ENCODE data around the gene RWDD3.

RWDD3 gene

GRCh38 chr1:95216292-95216990 lies 17.6 kb upstream of the RWDD3 start:
- DNase-seq (ENCODE audit: low read depth): no peak
- H3K4me3 ChIP-seq (ENCODE audit: low read length): no peak overlapping the region
- no peak for TF ChIP-seq CTCF (IDR thresholded peaks at IDR 0.05; ENCODE audit: insufficient read depth, low read depth, low read length, missing control alignments)

- no peak overlapping the region for H3K4me3 ChIP-seq (ENCODE audit: low read length)
- DNase-seq (ENCODE audit: low read depth): no peak
- TF ChIP-seq CTCF (IDR thresholded peaks at IDR 0.05; ENCODE audit: insufficient read depth, low read depth, low read length, missing control alignments): no peak
Measured at GRCh38 chr1:95217371-95217770, 16.6 kb upstream of the RWDD3 start.

GRCh38 chr1:95219407-95219806 lies 14.6 kb upstream of the RWDD3 start:
- DNase-seq (ENCODE audit: low read depth): no peak
- no peak for TF ChIP-seq CTCF (IDR thresholded peaks at IDR 0.05; ENCODE audit: insufficient read depth, low read depth, low read length, missing control alignments)
- H3K4me3 ChIP-seq (ENCODE audit: low read length): no peak overlapping the region

GRCh38 chr1:95221306-95221705 lies 12.7 kb upstream of the RWDD3 start:
- TF ChIP-seq CTCF (IDR thresholded peaks at IDR 0.05; ENCODE audit: insufficient read depth, low read depth, low read length, missing control alignments): no peak
- no peak overlapping the region for H3K4me3 ChIP-seq (ENCODE audit: low read length)
- DNase-seq (ENCODE audit: low read depth): no peak

- H3K4me3 ChIP-seq (ENCODE audit: low read length): no peak overlapping the region
- no peak for TF ChIP-seq CTCF (IDR thresholded peaks at IDR 0.05; ENCODE audit: insufficient read depth, low read depth, low read length, missing control alignments)
- DNase-seq (ENCODE audit: low read depth): no peak
Measured at GRCh38 chr1:95222629-95223028, 11.4 kb upstream of the RWDD3 start.

GRCh38 chr1:95223110-95223509 lies 10.9 kb upstream of the RWDD3 start:
- peak; percentile 25 for DNase-seq (ENCODE audit: low read depth)

More at GRCh38 chr1:95223110-95223509, 10.9 kb upstream of the RWDD3 start:
- TF ChIP-seq CTCF (IDR thresholded peaks at IDR 0.05; ENCODE audit: insufficient read depth, low read depth, low read length, missing control alignments): no peak
- H3K4me3 ChIP-seq (ENCODE audit: low read length): no peak overlapping the region
